HepG2 (cell line): ENCODE data around the gene OIT3. TPM values are rescaled to one million over a fixed set of nuclear protein-coding genes. Genes with fewer than 3 reads are reported as not detected.

Experiments used
- ATAC-seq: fragments of 200-7000 bp; cut with Tn5 transposase; 3 replicates; pipeline ENCODE4 v1.9.1; 2020; ENCODE audit warnings: mild to moderate bottlenecking, moderate library complexity
- BruUV-seq: library from RNA; stranded (reverse); fragments of 400-500 nt; replicated peaks from 2 replicates; lab custom pipeline; 2021; lab: Mats Ljungman, UMichigan
- CTCF ChIA-PET: fragments of 300-600 bp; formaldehyde crosslinking; extraction: SDS; loops from one replicate; lab custom pipeline; 2021; ENCODE audit warnings: low total read pairs, inconsistent platforms, low intra/inter-chr PET ratio; lab: Yijun Ruan, JAX
- POLR2A ChIA-PET: fragments of 350-600 bp; sonication (Branson Sonifier 250); formaldehyde crosslinking; loops from one replicate; lab custom pipeline; 2020; ENCODE audit warnings: antibody characterized with exemption, inconsistent platforms; lab: Yijun Ruan, JAX
- DNase-seq: peaks from one replicate; pipeline ENCODE4 v3.0.0-alpha.2; 2015; ENCODE audit warnings: low spot score
- FAIRE-seq: peaks from 3 replicates; lab custom pipeline; 2011; peaks lifted over from hg19 to GRCh38; lab: Jason Lieb, UNC
- H2AFZ ChIP-seq: one replicate; pipeline ENCODE4 v1.6.1; 2011; ENCODE audit warnings: low read length, inconsistent platforms
- H3K27ac ChIP-seq: fragments of 300-600 bp; 3 replicates; pipeline ENCODE4 v1.8.0; 2011; ENCODE audit warnings: mixed run types, mild to moderate bottlenecking, mixed read lengths, low read length, inconsistent platforms; ENCODE audit not compliant: insufficient read depth; ENCODE audit errors: extremely low read length
- H3K27me3 ChIP-seq, 2 experiments: fragments of 200-600 bp in 1 of 2; 2 replicates in 1 of 2; 3 replicates in 1 of 2; pipeline versions ENCODE4 v1.6.0 to v1.8.0; 2011; ENCODE audit warnings: low read length in 2 of 2, mild to moderate bottlenecking in 2 of 2, moderate library complexity in 2 of 2, inconsistent platforms in 1 of 2; ENCODE audit not compliant: insufficient read depth in 2 of 2, control insufficient read depth in 1 of 2
- H3K36me3 ChIP-seq, 2 experiments: fragments of 200-600 bp in 1 of 2; replicated peaks in 1 of 2; 2 replicates in 1 of 2; 3 replicates in 1 of 2; pipeline versions ENCODE4 v1.5.1 to v1.8.0; 2011; ENCODE audit warnings: low read length in 2 of 2, inconsistent platforms in 1 of 2; ENCODE audit not compliant: insufficient read depth in 2 of 2, control insufficient read depth in 1 of 2
- H3K4me1 ChIP-seq: 2 replicates; pipeline ENCODE4 v1.5.1; 2012; ENCODE audit warnings: low read length, inconsistent platforms; ENCODE audit not compliant: insufficient read depth
- H3K4me2 ChIP-seq: 2 replicates; pipeline ENCODE4 v1.6.0; 2011; ENCODE audit warnings: low read depth, low read length, inconsistent platforms
- H3K4me3 ChIP-seq, 3 experiments: fragments of 200-600 bp in 1 of 3; sonication (generic), shearing (Covaris generic) in 1 of 3; replicated peaks in 1 of 3; 2 replicates each; pipeline ENCODE4 v1.5.1; 2011 to 2016; ENCODE audit warnings: low read length in 3 of 3, inconsistent platforms in 2 of 3, low read depth in 2 of 3, mild to moderate bottlenecking in 2 of 3, control low read depth in 1 of 3, mixed read lengths in 1 of 3; ENCODE audit not compliant: insufficient read depth in 1 of 3
- H3K79me2 ChIP-seq: one replicate; pipeline ENCODE4 v1.6.1; 2011; ENCODE audit warnings: low read length, inconsistent platforms; ENCODE audit not compliant: insufficient read depth
- H3K9ac ChIP-seq: 2 replicates; pipeline ENCODE4 v1.6.0; 2011; ENCODE audit warnings: mild to moderate bottlenecking, low read depth, low read length, inconsistent platforms; ENCODE audit not compliant: insufficient read depth
- H3K9me3 ChIP-seq: 2 replicates; pipeline ENCODE4 v1.5.1; 2012; ENCODE audit warnings: mild to moderate bottlenecking, low read length
- H4K20me1 ChIP-seq: 2 replicates; pipeline ENCODE4 v1.6.0; 2011; ENCODE audit warnings: inconsistent platforms, mild to moderate bottlenecking, low read length, moderate library complexity; ENCODE audit not compliant: insufficient read depth
- SIX1 ChIP-seq: sonication (generic); formaldehyde crosslinking; IDR thresholded peaks from 2 replicates; pipeline ENCODE4 v1.4.0; 2020; ENCODE audit warnings: missing genetic modification reagents, borderline replicate concordance
- SNAPC4 ChIP-seq: sonication (generic); formaldehyde crosslinking; IDR thresholded peaks from 2 replicates; pipeline ENCODE4 v1.4.0; 2020; ENCODE audit warnings: mild to moderate bottlenecking, missing genetic modification reagents
- TBL1XR1 ChIP-seq: fragments of 150-350 bp; IDR thresholded peaks from 2 replicates; pipeline ENCODE4 v1.6.1; 2014; ENCODE audit warnings: borderline replicate concordance, low read length; ENCODE audit not compliant: partially characterized antibody
- ZNF33A ChIP-seq: sonication (generic); formaldehyde crosslinking; IDR thresholded peaks from 2 replicates; pipeline ENCODE4 v1.5.1; 2020; ENCODE audit warnings: missing genetic modification reagents, mild to moderate bottlenecking, moderate library complexity, borderline replicate concordance
- ZNF607 ChIP-seq: sonication (generic); formaldehyde crosslinking; IDR thresholded peaks from 2 replicates; pipeline ENCODE4 v1.5.1; 2020; ENCODE audit warnings: missing genetic modification reagents, mild to moderate bottlenecking, borderline replicate concordance
- in situ Hi-C: cut with HindIII; loops from 2 replicates; pipeline ENCODE4 v1.10.0; 2017; ENCODE audit warnings: low pct_unique_long_range_greater_than_20kb; ENCODE audit not compliant: extremely low pct_ligation_motif_present
- intact Hi-C: fragments of 100-400 bp; cut with micrococcal nuclease; formaldehyde crosslinking; loops from one replicate; pipeline ENCODE4 v1.10.0; 2022; ENCODE audit not compliant: unreplicated experiment
- polyA plus RNA-seq, 8 experiments: library from polyadenylated mRNA; depleted of rRNA in 3 of 8; stranded (reverse) in 7 of 8; unstranded in 1 of 8; fragments of >200 nt; fragmentation: Illumina TruSeq in 4 of 8; extraction: Trizol in 4 of 8; gene quantifications; 2 replicates each; pipeline versions ENCODE4 v1.2.1 to v1.2.3, GENCODE V29; 2011 to 2016; ENCODE audit warnings: low read depth in 4 of 8, missing spikeins in 1 of 8, mixed read lengths in 1 of 8; ENCODE audit not compliant: insufficient read depth in 1 of 8
- total RNA-seq, 5 experiments: library from RNA; depleted of rRNA; stranded (reverse); fragments of >200 nt; fragmentation: Illumina TruSeq; extraction: Trizol; gene quantifications; 2 replicates each; pipeline ENCODE4 v1.2.3, GENCODE V29; 2016; ENCODE audit warnings: low read depth in 1 of 5
- TF ChIP-seq, protein P1 (sequence below), 2 experiments: fragments of 450-650 bp in 1 of 2; sonication (generic) in 1 of 2; formaldehyde crosslinking in 1 of 2; IDR thresholded peaks; 2 replicates each; pipeline versions ENCODE4 v1.6.1 to v1.8.0; 2016 to 2022; ENCODE audit warnings: antibody characterized with exemption in 1 of 2, mild to moderate bottlenecking in 1 of 2, missing genetic modification reagents in 1 of 2

Gene OIT3
- total and polyA plus RNA-seq, 2 of the 13 experiments (the other 11 are each of a cell fraction or from before 2014, with no cell fraction given): not detected

- no TSS peak for BruUV-seq
- no peak overlapping the region for H2AFZ ChIP-seq
- H3K9ac ChIP-seq: no peak overlapping the region
- no peaks in the 10 kb centered on the region for H4K20me1 ChIP-seq
- H3K4me2 ChIP-seq: no peak overlapping the region
- FAIRE-seq: no peak
- no peaks in the 10 kb centered on the region for H3K27me3 ChIP-seq
- H3K9me3 ChIP-seq: no peaks in the 10 kb centered on the region
- POLR2A ChIA-PET: no interaction called here
- no peak overlapping the region for H3K27ac ChIP-seq
- ATAC-seq: no peak
- in situ Hi-C loops: no loop called here
- intact Hi-C loops: no loop called here
- no peaks in the 10 kb centered on the region for H3K79me2 ChIP-seq
- no peaks in the 10 kb centered on the region for H3K36me3 ChIP-seq
- no peak for TF ChIP-seq ZNF33A (CRISPR knock-in tag)
- TF ChIP-seq, protein P1, sequence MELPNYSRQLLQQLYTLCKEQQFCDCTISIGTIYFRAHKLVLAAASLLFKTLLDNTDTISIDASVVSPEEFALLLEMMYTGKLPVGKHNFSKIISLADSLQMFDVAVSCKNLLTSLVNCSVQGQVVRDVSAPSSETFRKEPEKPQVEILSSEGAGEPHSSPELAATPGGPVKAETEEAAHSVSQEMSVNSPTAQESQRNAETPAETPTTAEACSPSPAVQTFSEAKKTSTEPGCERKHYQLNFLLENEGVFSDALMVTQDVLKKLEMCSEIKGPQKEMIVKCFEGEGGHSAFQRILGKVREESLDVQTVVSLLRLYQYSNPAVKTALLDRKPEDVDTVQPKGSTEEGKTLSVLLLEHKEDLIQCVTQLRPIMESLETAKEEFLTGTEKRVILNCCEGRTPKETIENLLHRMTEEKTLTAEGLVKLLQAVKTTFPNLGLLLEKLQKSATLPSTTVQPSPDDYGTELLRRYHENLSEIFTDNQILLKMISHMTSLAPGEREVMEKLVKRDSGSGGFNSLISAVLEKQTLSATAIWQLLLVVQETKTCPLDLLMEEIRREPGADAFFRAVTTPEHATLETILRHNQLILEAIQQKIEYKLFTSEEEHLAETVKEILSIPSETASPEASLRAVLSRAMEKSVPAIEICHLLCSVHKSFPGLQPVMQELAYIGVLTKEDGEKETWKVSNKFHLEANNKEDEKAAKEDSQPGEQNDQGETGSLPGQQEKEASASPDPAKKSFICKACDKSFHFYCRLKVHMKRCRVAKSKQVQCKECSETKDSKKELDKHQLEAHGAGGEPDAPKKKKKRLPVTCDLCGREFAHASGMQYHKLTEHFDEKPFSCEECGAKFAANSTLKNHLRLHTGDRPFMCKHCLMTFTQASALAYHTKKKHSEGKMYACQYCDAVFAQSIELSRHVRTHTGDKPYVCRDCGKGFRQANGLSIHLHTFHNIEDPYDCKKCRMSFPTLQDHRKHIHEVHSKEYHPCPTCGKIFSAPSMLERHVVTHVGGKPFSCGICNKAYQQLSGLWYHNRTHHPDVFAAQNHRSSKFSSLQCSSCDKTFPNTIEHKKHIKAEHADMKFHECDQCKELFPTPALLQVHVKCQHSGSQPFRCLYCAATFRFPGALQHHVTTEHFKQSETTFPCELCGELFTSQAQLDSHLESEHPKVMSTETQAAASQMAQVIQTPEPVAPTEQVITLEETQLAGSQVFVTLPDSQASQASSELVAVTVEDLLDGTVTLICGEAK (IDR thresholded peaks at IDR 0.05): peak; percentile 30; the same call in 1 of the 2 replicates
- TF ChIP-seq, protein P1 (CRISPR knock-in tag; IDR thresholded peaks at IDR 0.05): no peak; the same call in 1 of the 2 replicates
- no peak for TF ChIP-seq TBL1XR1
- no peak for TF ChIP-seq ZNF607 (CRISPR knock-in tag)
- TF ChIP-seq SNAPC4 (CRISPR knock-in tag): no peak
- TF ChIP-seq SIX1: no peak
- no peak overlapping the region for H3K4me3 ChIP-seq
- CTCF ChIA-PET: no interaction called here
- DNase-seq: no peak
- peaks cover 18% of the 10 kb centered on the region for H3K4me1 ChIP-seq
Measured at GRCh38 chr10:72910705-72911104, 17.2 kb downstream of the OIT3 start.
